ENCODE data around the gene BLTP1.
A peak's percentile ranks its signal among the peaks of the same experiment; 100 is the strongest.
"Not testable (repeated sequence)": the region's sequence is repeated elsewhere in the genome, so short reads cannot be mapped to it uniquely, and the experiment has no call there.

The BLTP1 gene, protein sequence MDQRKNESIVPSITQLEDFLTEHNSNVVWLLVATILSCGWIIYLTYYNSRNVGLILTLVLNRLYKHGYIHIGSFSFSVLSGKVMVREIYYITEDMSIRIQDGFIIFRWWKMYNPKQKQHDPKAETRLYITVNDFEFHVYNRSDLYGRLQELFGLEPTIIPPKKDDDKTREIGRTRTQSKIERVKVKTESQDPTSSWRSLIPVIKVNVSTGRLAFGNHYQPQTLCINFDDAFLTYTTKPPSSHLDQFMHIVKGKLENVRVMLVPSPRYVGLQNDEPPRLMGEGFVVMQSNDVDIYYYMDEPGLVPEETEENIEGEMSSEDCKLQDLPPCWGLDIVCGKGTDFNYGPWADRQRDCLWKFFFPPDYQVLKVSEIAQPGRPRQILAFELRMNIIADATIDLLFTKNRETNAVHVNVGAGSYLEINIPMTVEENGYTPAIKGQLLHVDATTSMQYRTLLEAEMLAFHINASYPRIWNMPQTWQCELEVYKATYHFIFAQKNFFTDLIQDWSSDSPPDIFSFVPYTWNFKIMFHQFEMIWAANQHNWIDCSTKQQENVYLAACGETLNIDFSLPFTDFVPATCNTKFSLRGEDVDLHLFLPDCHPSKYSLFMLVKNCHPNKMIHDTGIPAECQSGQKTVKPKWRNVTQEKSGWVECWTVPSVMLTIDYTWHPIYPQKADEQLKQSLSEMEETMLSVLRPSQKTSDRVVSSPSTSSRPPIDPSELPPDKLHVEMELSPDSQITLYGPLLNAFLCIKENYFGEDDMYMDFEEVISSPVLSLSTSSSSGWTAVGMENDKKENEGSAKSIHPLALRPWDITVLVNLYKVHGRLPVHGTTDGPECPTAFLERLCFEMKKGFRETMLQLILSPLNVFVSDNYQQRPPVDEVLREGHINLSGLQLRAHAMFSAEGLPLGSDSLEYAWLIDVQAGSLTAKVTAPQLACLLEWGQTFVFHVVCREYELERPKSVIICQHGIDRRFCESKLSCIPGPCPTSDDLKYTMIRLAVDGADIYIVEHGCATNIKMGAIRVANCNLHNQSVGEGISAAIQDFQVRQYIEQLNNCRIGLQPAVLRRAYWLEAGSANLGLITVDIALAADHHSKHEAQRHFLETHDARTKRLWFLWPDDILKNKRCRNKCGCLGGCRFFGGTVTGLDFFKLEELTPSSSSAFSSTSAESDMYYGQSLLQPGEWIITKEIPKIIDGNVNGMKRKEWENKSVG (N-terminal part only)

GRCh38 chr4:122151982-122152710 lies at the start of gene BLTP1:
TSS of gene BLTP1 (plus strand) at chr4:122152331. CDS start at chr4:122170648, 18,317 bp downstream.
- no peaks in the 10 kb centered on the region for H3K36me3 ChIP-seq (ENCODE audit: control insufficient read depth, insufficient read depth, low read length)
- peak within 1 kb of the TSS; percentile 76 for H3K9ac ChIP-seq (ENCODE audit: low read depth, low read length)
- peaks cover 8% of the 10 kb centered on the region for H3K4me1 ChIP-seq (ENCODE audit: control insufficient read depth, insufficient read depth, low read length)
- H3K27me3 ChIP-seq (ENCODE audit: control insufficient read depth, insufficient read depth, low read length) = no peaks in the 10 kb centered on the region
- H3K4me3 ChIP-seq (ENCODE audit: low read depth, low read length) = peak within 1 kb of the TSS; percentile 95
- no peaks in the 10 kb centered on the region for H3K9me3 ChIP-seq (ENCODE audit: control insufficient read depth, insufficient read depth, low read length)

- Histone ChIP-seq H3K9me3 (ENCODE audit: control insufficient read depth, insufficient read depth, low read length) (no peaks in the 10 kb centered on the region), H3K27me3 (ENCODE audit: control insufficient read depth, insufficient read depth, low read length) (peaks cover 5% of the 10 kb centered on the region), H3K4me3 (ENCODE audit: low read depth, low read length) (no peak overlapping the region), H3K36me3 (ENCODE audit: control insufficient read depth, insufficient read depth, low read length) (no peaks in the 10 kb centered on the region), H3K9ac (ENCODE audit: low read depth, low read length) (no peak overlapping the region), H3K4me1 (ENCODE audit: control insufficient read depth, insufficient read depth, low read length) (peaks cover 21% of the 10 kb centered on the region)
Measured at GRCh38 chr4:122104184-122104583, 47.9 kb upstream of the BLTP1 start.

- Histone ChIP-seq H3K9me3 (ENCODE audit: control insufficient read depth, insufficient read depth, low read length) (no peaks in the 10 kb centered on the region), H3K27me3 (ENCODE audit: control insufficient read depth, insufficient read depth, low read length) (no peaks in the 10 kb centered on the region), H3K9ac (ENCODE audit: low read depth, low read length) (no peak overlapping the region), H3K4me1 (ENCODE audit: control insufficient read depth, insufficient read depth, low read length) (no peaks in the 10 kb centered on the region), H3K4me3 (ENCODE audit: low read depth, low read length) (no peak overlapping the region), H3K36me3 (ENCODE audit: control insufficient read depth, insufficient read depth, low read length) (no peaks in the 10 kb centered on the region)
Measured at GRCh38 chr4:122107680-122108079, 44.5 kb upstream of the BLTP1 start.

DNA sequence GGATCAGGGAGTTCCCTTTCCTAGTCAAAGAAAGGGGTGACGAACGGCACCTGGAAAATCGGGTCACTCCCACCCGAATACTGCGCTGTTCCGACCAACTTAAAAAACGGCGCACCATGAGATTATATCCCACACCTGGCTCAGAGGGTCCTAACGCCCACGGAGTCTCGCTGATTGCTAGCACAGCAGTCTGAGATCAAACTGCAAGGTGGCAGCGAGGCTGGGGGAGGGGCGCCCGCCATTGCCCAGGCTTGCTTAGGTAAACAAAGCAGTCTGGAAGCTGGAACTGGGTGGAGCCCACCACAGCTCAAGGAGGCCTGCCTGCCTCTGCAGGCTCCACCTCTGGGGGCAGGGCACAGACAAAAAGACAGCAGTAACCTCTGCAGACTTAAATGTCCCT lies 41.8 kb upstream of the BLTP1 start:
- not testable (repeated sequence) for H3K4me3 ChIP-seq (ENCODE audit: low read depth, low read length); H3K9ac ChIP-seq (ENCODE audit: low read depth, low read length); H3K9me3 ChIP-seq (ENCODE audit: control insufficient read depth, insufficient read depth, low read length); H3K36me3 ChIP-seq (ENCODE audit: control insufficient read depth, insufficient read depth, low read length); H3K27me3 ChIP-seq (ENCODE audit: control insufficient read depth, insufficient read depth, low read length); H3K4me1 ChIP-seq (ENCODE audit: control insufficient read depth, insufficient read depth, low read length)

DNA sequence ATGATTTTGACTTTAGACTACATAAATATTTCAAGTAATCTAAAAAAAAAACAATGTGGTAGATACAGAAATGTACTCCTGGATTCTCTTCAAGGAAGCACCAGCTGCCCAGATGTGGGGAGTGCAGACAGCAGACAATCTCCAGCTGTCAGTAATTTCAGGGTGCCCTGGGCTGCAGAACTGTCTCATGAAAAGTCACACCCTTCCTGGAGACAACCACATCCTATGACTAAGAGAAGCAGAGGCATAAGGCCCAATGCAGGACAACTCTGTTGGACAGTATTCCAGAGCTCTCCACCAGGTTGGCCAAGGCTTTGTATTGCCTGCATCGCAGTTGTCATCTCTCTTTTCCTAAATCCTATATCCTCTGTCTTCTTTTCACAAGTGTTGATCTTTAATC lies 34.4 kb upstream of the BLTP1 start:
- Histone ChIP-seq H3K9ac (ENCODE audit: low read depth, low read length) (no peak overlapping the region), H3K36me3 (ENCODE audit: control insufficient read depth, insufficient read depth, low read length) (no peaks in the 10 kb centered on the region), H3K27me3 (ENCODE audit: control insufficient read depth, insufficient read depth, low read length) (no peaks in the 10 kb centered on the region), H3K9me3 (ENCODE audit: control insufficient read depth, insufficient read depth, low read length) (no peaks in the 10 kb centered on the region), H3K4me1 (ENCODE audit: control insufficient read depth, insufficient read depth, low read length) (no peaks in the 10 kb centered on the region), H3K4me3 (ENCODE audit: low read depth, low read length) (no peak overlapping the region)

GRCh38 chr4:122118243-122118642 lies 33.9 kb upstream of the BLTP1 start:
- no peaks in the 10 kb centered on the region for H3K4me1 ChIP-seq (ENCODE audit: control insufficient read depth, insufficient read depth, low read length)
- H3K9ac ChIP-seq (ENCODE audit: low read depth, low read length) = no peak overlapping the region
- H3K27me3 ChIP-seq (ENCODE audit: control insufficient read depth, insufficient read depth, low read length) = no peaks in the 10 kb centered on the region
- no peak overlapping the region for H3K4me3 ChIP-seq (ENCODE audit: low read depth, low read length)
- no peaks in the 10 kb centered on the region for H3K9me3 ChIP-seq (ENCODE audit: control insufficient read depth, insufficient read depth, low read length)
- H3K36me3 ChIP-seq (ENCODE audit: control insufficient read depth, insufficient read depth, low read length) = no peaks in the 10 kb centered on the region

DNA sequence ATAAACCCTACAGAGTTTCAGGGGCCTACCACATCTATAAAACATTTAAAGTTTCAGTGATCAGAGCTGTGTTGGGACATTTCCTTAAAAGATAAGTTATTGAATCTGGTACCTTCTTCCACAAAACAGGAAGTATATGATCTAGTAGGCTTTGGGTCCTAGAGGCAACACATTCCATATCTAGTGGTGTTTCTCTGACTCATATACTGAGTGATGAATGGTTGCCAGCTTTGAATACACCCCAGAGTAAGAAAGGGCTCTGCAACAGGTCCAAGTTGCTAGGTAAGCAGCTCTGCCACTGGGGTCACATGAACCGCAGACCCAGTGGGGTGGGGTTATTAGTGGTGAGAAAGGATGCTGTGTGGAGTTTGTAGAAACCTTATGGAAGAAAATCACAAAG lies 32.4 kb upstream of the BLTP1 start:
- no peak overlapping the region for H3K9ac ChIP-seq (ENCODE audit: low read depth, low read length)
- no peaks in the 10 kb centered on the region for H3K27me3 ChIP-seq (ENCODE audit: control insufficient read depth, insufficient read depth, low read length)
- H3K9me3 ChIP-seq (ENCODE audit: control insufficient read depth, insufficient read depth, low read length) = no peaks in the 10 kb centered on the region
- no peak overlapping the region for H3K4me3 ChIP-seq (ENCODE audit: low read depth, low read length)
- no peaks in the 10 kb centered on the region for H3K4me1 ChIP-seq (ENCODE audit: control insufficient read depth, insufficient read depth, low read length)
- H3K36me3 ChIP-seq (ENCODE audit: control insufficient read depth, insufficient read depth, low read length) = no peaks in the 10 kb centered on the region

DNA sequence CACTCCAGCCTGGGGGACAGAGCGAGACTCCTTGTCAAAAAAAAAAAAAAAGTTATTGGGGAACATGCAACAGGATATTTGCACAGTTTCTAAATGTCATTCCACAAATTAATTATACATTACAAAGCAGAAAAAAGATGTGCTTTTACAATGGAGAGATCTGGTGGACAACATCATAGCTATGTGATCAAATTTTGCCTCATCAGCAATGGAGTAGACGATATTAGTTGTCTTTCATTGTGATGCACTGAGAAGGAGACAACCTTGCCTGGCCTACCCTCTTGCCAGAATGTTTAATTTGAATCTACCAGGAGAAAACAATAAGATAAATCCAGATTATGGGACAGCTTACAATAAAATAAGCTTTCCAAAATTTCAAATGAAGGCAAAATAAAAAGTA lies 30.5 kb upstream of the BLTP1 start:
- no peaks in the 10 kb centered on the region for H3K27me3 ChIP-seq (ENCODE audit: control insufficient read depth, insufficient read depth, low read length)
- no peak overlapping the region for H3K4me3 ChIP-seq (ENCODE audit: low read depth, low read length)
- no peaks in the 10 kb centered on the region for H3K36me3 ChIP-seq (ENCODE audit: control insufficient read depth, insufficient read depth, low read length)
- no peak overlapping the region for H3K9ac ChIP-seq (ENCODE audit: low read depth, low read length)
- no peaks in the 10 kb centered on the region for H3K4me1 ChIP-seq (ENCODE audit: control insufficient read depth, insufficient read depth, low read length)
- H3K9me3 ChIP-seq (ENCODE audit: control insufficient read depth, insufficient read depth, low read length) = no peaks in the 10 kb centered on the region

DNA sequence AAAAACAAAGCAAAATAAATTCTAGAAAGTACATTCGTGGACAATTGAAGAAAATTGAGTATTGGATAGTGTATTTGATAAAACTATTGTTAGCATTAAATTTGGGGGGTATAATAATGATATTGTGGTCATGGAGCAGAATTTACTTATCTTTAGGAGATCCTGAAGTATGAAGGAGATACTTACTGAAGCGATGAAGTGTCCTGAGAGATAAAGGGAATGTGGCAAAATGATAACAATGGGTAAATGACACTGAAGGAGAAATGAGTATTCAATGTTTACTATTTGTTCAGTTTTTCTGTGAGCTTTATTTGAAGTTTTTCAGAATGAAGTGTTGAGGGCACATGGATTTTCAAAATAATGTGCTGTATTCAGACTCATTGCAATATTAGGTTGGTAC lies 30.0 kb upstream of the BLTP1 start:
- H3K9ac ChIP-seq (ENCODE audit: low read depth, low read length) = no peak overlapping the region
- H3K9me3 ChIP-seq (ENCODE audit: control insufficient read depth, insufficient read depth, low read length) = no peaks in the 10 kb centered on the region
- no peaks in the 10 kb centered on the region for H3K4me1 ChIP-seq (ENCODE audit: control insufficient read depth, insufficient read depth, low read length)
- H3K36me3 ChIP-seq (ENCODE audit: control insufficient read depth, insufficient read depth, low read length) = no peaks in the 10 kb centered on the region
- no peak overlapping the region for H3K4me3 ChIP-seq (ENCODE audit: low read depth, low read length)
- no peaks in the 10 kb centered on the region for H3K27me3 ChIP-seq (ENCODE audit: control insufficient read depth, insufficient read depth, low read length)

GRCh38 chr4:122129061-122129460 lies 23.1 kb upstream of the BLTP1 start:
- Histone ChIP-seq H3K36me3 (ENCODE audit: control insufficient read depth, insufficient read depth, low read length) (no peaks in the 10 kb centered on the region), H3K4me1 (ENCODE audit: control insufficient read depth, insufficient read depth, low read length) (no peaks in the 10 kb centered on the region), H3K9ac (ENCODE audit: low read depth, low read length) (no peak overlapping the region), H3K27me3 (ENCODE audit: control insufficient read depth, insufficient read depth, low read length) (no peaks in the 10 kb centered on the region), H3K9me3 (ENCODE audit: control insufficient read depth, insufficient read depth, low read length) (no peaks in the 10 kb centered on the region), H3K4me3 (ENCODE audit: low read depth, low read length) (no peak overlapping the region)

DNA sequence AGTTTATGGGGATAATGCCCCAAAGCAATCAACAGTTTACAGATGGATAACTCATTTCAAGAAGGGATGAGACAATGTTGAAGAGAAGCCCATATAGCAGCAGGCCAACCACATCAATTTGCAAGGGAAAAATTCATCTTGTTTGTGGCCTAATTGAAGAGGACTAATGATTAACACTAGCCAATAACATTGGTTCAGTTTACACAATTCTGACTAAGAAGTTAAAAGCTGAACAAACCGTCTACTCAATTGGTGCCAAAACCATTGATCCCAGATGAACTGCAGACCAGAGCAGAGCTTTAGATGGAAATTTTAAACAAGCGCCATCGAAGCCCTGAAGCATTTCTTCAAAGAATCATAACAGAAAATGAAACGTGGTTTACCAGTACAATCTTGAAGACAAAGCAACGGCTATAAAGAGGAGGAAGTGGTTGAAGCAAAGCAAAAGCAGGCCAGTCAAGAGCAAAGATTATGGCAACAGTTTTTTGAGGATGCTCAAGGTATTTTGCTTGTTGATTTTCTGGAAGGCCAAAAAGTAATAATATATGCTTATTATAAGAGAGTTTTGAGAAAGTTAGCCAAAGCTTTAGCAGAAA lies 20.5 kb upstream of the BLTP1 start:
- Histone ChIP-seq H3K9ac (ENCODE audit: low read depth, low read length) (no peak overlapping the region), H3K4me3 (ENCODE audit: low read depth, low read length) (no peak overlapping the region), H3K36me3 (ENCODE audit: control insufficient read depth, insufficient read depth, low read length) (no peaks in the 10 kb centered on the region), H3K4me1 (ENCODE audit: control insufficient read depth, insufficient read depth, low read length) (no peaks in the 10 kb centered on the region), H3K9me3 (ENCODE audit: control insufficient read depth, insufficient read depth, low read length) (no peaks in the 10 kb centered on the region), H3K27me3 (ENCODE audit: control insufficient read depth, insufficient read depth, low read length) (no peaks in the 10 kb centered on the region)

Data from iPS-15b (cell line).